ENCODE data around the gene ZNF329. TPM values are rescaled to one million over a fixed set of nuclear protein-coding genes. Genes with fewer than 3 reads are reported as not detected.
A peak's percentile ranks its signal among the peaks of the same experiment; 100 is the strongest.

Gene ZNF329
- total and polyA plus RNA-seq, 2 of the 8 experiments (the other 6 are each of a cell fraction or from before 2014, with no cell fraction given): 5.8 to 11.2 TPM

DNA sequence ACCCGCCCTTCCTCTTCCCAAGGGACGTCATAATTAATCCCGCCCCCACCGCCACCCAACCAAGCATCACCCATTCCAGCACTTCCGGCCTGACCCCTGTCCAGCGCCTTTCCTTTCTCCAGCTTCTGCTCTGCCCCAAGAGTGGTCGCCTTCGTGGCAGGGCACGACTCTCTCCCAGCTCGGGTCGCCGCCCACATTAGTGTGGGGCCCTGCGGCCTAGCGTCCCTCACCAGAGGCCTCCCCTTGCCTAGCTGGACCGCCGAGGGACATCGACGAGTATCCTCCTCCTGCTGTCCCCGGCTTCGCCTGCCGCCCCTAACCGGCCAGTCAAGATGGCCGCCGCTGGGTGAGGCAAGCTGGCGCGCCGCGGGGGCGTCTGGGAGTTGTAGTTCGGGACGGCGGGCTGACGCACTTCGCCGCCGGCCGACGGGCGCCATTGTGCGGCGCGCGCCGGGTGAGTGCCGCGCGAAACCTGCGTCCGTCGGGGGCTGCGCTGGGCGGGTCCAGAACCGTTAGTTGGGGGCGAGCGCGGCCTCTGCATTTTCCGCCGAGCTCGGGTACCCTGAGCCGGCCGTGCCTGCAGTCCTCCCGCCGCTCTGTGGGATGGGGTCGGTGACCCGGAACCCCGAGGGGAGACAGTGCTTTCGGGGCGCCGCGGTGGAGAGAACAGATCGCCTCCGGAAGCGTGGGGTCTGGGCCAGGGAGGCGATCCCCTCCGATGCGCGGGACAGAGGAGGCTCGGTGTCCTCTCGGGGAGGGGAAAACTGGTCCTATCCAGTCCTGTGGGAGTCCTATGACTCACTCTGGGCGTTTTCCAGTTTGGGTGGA is 32.6 kb upstream of the ZNF329 start, which contains the start of gene ZNF274 (continued):
- TF ChIP-seq GABPA (IDR thresholded peaks at IDR 0.05; ENCODE audit: borderline replicate concordance, insufficient read depth, low read length): peak; percentile 52; the same call in 1 of the 2 replicates
- no peak for TF ChIP-seq EP300 (IDR thresholded peaks at IDR 0.05; ENCODE audit: borderline replicate concordance in 1 of 2, low read depth in 2 of 2, low read length in 2 of 2)
- no peak for TF ChIP-seq TAF7 (optimal IDR thresholded peaks at IDR 0.05; ENCODE audit: borderline replicate concordance, low read depth, low read length)
- no peak for TF ChIP-seq EZH2 (IDR thresholded peaks at IDR 0.05; ENCODE audit: low read depth, low read length, severe bottlenecking)
- TF ChIP-seq SIX5 (IDR thresholded peaks at IDR 0.05; ENCODE audit: low read depth, low read length): peak; percentile 75
- TF ChIP-seq CHD1 (IDR thresholded peaks at IDR 0.05; ENCODE audit: low read depth, low read length): no peak
- no peak for TF ChIP-seq CHD2 (IDR thresholded peaks at IDR 0.05; ENCODE audit: low read length)
- TF ChIP-seq MAFK (IDR thresholded peaks at IDR 0.05; ENCODE audit: low read depth, low read length): no peak
- no peak for TF ChIP-seq BRCA1 (IDR thresholded peaks at IDR 0.05; ENCODE audit: low read depth, low read length)
- no peak for TF ChIP-seq RXRA (IDR thresholded peaks at IDR 0.05; ENCODE audit: insufficient read depth, low read depth, low read length)
- TF ChIP-seq SIRT6 (IDR thresholded peaks at IDR 0.05; ENCODE audit: low read length): no peak
- TF ChIP-seq GTF2F1 (IDR thresholded peaks at IDR 0.05; ENCODE audit: borderline replicate concordance, low read depth, low read length): no peak
- TF ChIP-seq, protein P1, sequence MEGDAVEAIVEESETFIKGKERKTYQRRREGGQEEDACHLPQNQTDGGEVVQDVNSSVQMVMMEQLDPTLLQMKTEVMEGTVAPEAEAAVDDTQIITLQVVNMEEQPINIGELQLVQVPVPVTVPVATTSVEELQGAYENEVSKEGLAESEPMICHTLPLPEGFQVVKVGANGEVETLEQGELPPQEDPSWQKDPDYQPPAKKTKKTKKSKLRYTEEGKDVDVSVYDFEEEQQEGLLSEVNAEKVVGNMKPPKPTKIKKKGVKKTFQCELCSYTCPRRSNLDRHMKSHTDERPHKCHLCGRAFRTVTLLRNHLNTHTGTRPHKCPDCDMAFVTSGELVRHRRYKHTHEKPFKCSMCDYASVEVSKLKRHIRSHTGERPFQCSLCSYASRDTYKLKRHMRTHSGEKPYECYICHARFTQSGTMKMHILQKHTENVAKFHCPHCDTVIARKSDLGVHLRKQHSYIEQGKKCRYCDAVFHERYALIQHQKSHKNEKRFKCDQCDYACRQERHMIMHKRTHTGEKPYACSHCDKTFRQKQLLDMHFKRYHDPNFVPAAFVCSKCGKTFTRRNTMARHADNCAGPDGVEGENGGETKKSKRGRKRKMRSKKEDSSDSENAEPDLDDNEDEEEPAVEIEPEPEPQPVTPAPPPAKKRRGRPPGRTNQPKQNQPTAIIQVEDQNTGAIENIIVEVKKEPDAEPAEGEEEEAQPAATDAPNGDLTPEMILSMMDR (IDR thresholded peaks at IDR 0.05; ENCODE audit: control extremely low read depth in 1 of 3, insufficient read depth in 1 of 3, low read depth in 1 of 3, low read length in 3 of 3): no peak
- TF ChIP-seq, protein P2, sequence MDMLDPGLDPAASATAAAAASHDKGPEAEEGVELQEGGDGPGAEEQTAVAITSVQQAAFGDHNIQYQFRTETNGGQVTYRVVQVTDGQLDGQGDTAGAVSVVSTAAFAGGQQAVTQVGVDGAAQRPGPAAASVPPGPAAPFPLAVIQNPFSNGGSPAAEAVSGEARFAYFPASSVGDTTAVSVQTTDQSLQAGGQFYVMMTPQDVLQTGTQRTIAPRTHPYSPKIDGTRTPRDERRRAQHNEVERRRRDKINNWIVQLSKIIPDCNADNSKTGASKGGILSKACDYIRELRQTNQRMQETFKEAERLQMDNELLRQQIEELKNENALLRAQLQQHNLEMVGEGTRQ (IDR thresholded peaks at IDR 0.05; ENCODE audit: low read length): no peak
- peak; percentile 92 for TF ChIP-seq POLR2AphosphoS5 (IDR thresholded peaks at IDR 0.05; ENCODE audit: low read depth, low read length)
- TF ChIP-seq TAF1 (IDR thresholded peaks at IDR 0.05; ENCODE audit: low read depth, low read length): peak; percentile 88
